WTC11 (cell line): ENCODE measurements around the gene CD2BP2. TPM values are rescaled to one million over a fixed set of nuclear protein-coding genes. Genes with fewer than 3 reads are reported as not detected.

ENCODE experiments used
- ATAC-seq: fragments of 200-7000 bp; cut with Tn5 transposase; 2 replicates; pipeline ENCODE4 v1.10.0; 2021; ENCODE audit warnings: mild to moderate bottlenecking, moderate library complexity
- CTCF ChIA-PET: fragments of 300-600 bp; sonication (Branson Sonifier 250); formaldehyde crosslinking; loops from one replicate; lab custom pipeline; 2021; ENCODE audit warnings: antibody characterized with exemption; lab: Charles Lee
- POLR2A ChIA-PET: fragments of 350-600 bp; sonication (Branson Sonifier 250); formaldehyde crosslinking; loops from one replicate; lab custom pipeline; 2021; ENCODE audit warnings: antibody characterized with exemption; lab: Charles Lee
- DNase-seq: peaks from one replicate; pipeline ENCODE4 v3.0.0; 2021; ENCODE audit warnings: low spot score
- H3K27ac Mint-ChIP-seq: 2 replicates; pipeline ENCODE4 v1.8.0; 2021; ENCODE audit warnings: mixed read lengths
- H3K27me3 Mint-ChIP-seq: 2 replicates; pipeline ENCODE4 v1.8.0; 2021; ENCODE audit warnings: low read depth, mild to moderate bottlenecking, moderate library complexity, mixed read lengths
- H3K36me3 Mint-ChIP-seq: 2 replicates; pipeline ENCODE4 v1.8.0; 2021; ENCODE audit warnings: mixed read lengths
- H3K4me1 Mint-ChIP-seq: 2 replicates; pipeline ENCODE4 v1.8.0; 2022; ENCODE audit warnings: mixed read lengths
- H3K4me3 Mint-ChIP-seq: 2 replicates; pipeline ENCODE4 v1.8.0; 2021; ENCODE audit warnings: mild to moderate bottlenecking, moderate library complexity, mixed read lengths
- H3K9me3 Mint-ChIP-seq: 2 replicates; pipeline ENCODE4 v1.8.0; 2021; ENCODE audit warnings: mixed read lengths
- FOXK1 ChIP-seq: sonication (generic); formaldehyde crosslinking; IDR thresholded peaks from 2 replicates; pipeline ENCODE4 v1.8.0; 2022; ENCODE audit warnings: mild to moderate bottlenecking, moderate library complexity, missing genetic modification reagents
- NFE2L1 ChIP-seq: sonication (generic); formaldehyde crosslinking; IDR thresholded peaks from 2 replicates; pipeline ENCODE4 v1.8.1; 2023; ENCODE audit warnings: missing genetic modification reagents
- NFYB ChIP-seq: sonication (generic); formaldehyde crosslinking; conservative IDR thresholded peaks from 2 replicates; pipeline ENCODE4 v1.8.0; 2022; ENCODE audit warnings: low read depth, missing genetic modification reagents
- NR1H2 ChIP-seq: sonication (generic); formaldehyde crosslinking; IDR thresholded peaks from 2 replicates; pipeline ENCODE4 v1.9.0; 2021; ENCODE audit warnings: mild to moderate bottlenecking, moderate library complexity, missing genetic modification reagents
- RELA ChIP-seq: sonication (generic); formaldehyde crosslinking; IDR thresholded peaks from 2 replicates; pipeline ENCODE4 v1.8.1; 2022; ENCODE audit warnings: missing genetic modification reagents, mild to moderate bottlenecking, borderline replicate concordance
- SMAD3 ChIP-seq: sonication (generic); formaldehyde crosslinking; IDR thresholded peaks from 2 replicates; pipeline ENCODE4 v1.8.0; 2022; ENCODE audit warnings: missing genetic modification reagents, mild to moderate bottlenecking, borderline replicate concordance
- SMAD4 ChIP-seq: sonication (generic); formaldehyde crosslinking; IDR thresholded peaks from 2 replicates; pipeline ENCODE4 v1.8.0; 2022; ENCODE audit warnings: mild to moderate bottlenecking, missing genetic modification reagents
- TCF7 ChIP-seq: sonication (generic); formaldehyde crosslinking; IDR thresholded peaks from 2 replicates; pipeline ENCODE4 v1.8.0; 2022; ENCODE audit warnings: mild to moderate bottlenecking, low read depth, missing genetic modification reagents, moderate library complexity
- ZBTB21 ChIP-seq: sonication (generic); formaldehyde crosslinking; IDR thresholded peaks from 2 replicates; pipeline ENCODE4 v1.8.1; 2023; ENCODE audit warnings: mild to moderate bottlenecking, missing genetic modification reagents, borderline replicate concordance
- ZNF121 ChIP-seq: sonication (generic); formaldehyde crosslinking; IDR thresholded peaks from 2 replicates; pipeline ENCODE4 v1.8.0; 2023; ENCODE audit warnings: missing genetic modification reagents
- ZNF138 ChIP-seq: sonication (generic); formaldehyde crosslinking; conservative IDR thresholded peaks from 2 replicates; pipeline ENCODE4 v1.8.1; 2022; ENCODE audit warnings: mild to moderate bottlenecking, moderate library complexity, missing genetic modification reagents
- ZNF232 ChIP-seq: sonication (generic); formaldehyde crosslinking; IDR thresholded peaks from 2 replicates; pipeline ENCODE4 v1.8.0; 2022; ENCODE audit warnings: mild to moderate bottlenecking, missing genetic modification reagents
- ZNF671 ChIP-seq: fragments of 250-450 bp; sonication (Bioruptor Pico); IDR thresholded peaks from 2 replicates; pipeline ENCODE4 v1.8.0; 2021; ENCODE audit warnings: mild to moderate bottlenecking
- total RNA-seq: library from RNA; stranded (reverse); gene quantifications from 3 replicates; pipeline ENCODE4 v1.2.3, GENCODE V29; 2021
- TF ChIP-seq, protein P1 (sequence below): fragments of 250-450 bp; sonication (Bioruptor Pico); IDR thresholded peaks from 2 replicates; pipeline ENCODE4 v1.9.0; 2021; ENCODE audit warnings: mild to moderate bottlenecking
- TF ChIP-seq, protein P2 (sequence below): sonication (generic); formaldehyde crosslinking; IDR thresholded peaks from 2 replicates; pipeline ENCODE4 v1.8.1; 2023; ENCODE audit warnings: mild to moderate bottlenecking, missing genetic modification reagents
- TF ChIP-seq, protein P3 (sequence below): fragments of 250-450 bp; sonication (Bioruptor Pico); conservative IDR thresholded peaks from 2 replicates; pipeline ENCODE4 v1.9.0; 2021; ENCODE audit warnings: mild to moderate bottlenecking
- TF ChIP-seq, protein P4 (sequence below): fragments of 250-450 bp; sonication (Bioruptor Pico); IDR thresholded peaks from 2 replicates; pipeline ENCODE4 v1.9.0; 2021; ENCODE audit warnings: moderate library complexity, mild to moderate bottlenecking, inconsistent platforms, borderline replicate concordance
- TF ChIP-seq, protein P5 (sequence below): sonication (generic); formaldehyde crosslinking; IDR thresholded peaks from 2 replicates; pipeline ENCODE4 v1.8.1; 2022; ENCODE audit warnings: low read depth, mild to moderate bottlenecking, moderate library complexity, missing genetic modification reagents, borderline replicate concordance
- TF ChIP-seq, protein P6 (sequence below): sonication (generic); formaldehyde crosslinking; IDR thresholded peaks from 2 replicates; pipeline ENCODE4 v1.8.0; 2022; ENCODE audit warnings: mild to moderate bottlenecking, missing genetic modification reagents

The CD2BP2 gene
- total RNA-seq, 1 experiment from 2014 or later = 56.6 TPM

DNA sequence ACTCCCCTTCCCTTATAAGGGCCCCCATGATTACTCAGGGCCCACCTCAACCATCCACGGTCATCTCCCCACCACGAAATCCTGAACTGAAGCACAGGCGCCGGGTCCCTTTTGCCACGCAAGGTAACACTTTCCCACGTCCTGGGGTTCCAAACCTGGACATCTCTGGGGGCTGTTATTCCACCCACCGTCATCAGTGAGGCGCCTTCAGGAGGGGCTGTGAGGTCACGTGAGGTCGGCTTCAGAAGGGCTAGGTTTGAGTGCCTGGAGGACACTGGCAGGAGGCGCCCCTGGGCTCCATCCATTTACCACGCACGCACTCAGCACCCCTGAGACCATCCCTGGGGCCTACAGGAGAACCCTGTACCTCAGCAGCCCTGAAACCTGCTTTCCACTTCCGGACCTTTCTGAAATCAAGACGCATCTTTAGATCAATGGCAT, 4.1 kb downstream of the CD2BP2 start (continued):
- TF ChIP-seq, protein P1, sequence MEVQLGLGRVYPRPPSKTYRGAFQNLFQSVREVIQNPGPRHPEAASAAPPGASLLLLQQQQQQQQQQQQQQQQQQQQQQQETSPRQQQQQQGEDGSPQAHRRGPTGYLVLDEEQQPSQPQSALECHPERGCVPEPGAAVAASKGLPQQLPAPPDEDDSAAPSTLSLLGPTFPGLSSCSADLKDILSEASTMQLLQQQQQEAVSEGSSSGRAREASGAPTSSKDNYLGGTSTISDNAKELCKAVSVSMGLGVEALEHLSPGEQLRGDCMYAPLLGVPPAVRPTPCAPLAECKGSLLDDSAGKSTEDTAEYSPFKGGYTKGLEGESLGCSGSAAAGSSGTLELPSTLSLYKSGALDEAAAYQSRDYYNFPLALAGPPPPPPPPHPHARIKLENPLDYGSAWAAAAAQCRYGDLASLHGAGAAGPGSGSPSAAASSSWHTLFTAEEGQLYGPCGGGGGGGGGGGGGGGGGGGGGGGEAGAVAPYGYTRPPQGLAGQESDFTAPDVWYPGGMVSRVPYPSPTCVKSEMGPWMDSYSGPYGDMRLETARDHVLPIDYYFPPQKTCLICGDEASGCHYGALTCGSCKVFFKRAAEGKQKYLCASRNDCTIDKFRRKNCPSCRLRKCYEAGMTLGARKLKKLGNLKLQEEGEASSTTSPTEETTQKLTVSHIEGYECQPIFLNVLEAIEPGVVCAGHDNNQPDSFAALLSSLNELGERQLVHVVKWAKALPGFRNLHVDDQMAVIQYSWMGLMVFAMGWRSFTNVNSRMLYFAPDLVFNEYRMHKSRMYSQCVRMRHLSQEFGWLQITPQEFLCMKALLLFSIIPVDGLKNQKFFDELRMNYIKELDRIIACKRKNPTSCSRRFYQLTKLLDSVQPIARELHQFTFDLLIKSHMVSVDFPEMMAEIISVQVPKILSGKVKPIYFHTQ (CRISPR knock-in tag) = no peak
- TF ChIP-seq, protein P2, sequence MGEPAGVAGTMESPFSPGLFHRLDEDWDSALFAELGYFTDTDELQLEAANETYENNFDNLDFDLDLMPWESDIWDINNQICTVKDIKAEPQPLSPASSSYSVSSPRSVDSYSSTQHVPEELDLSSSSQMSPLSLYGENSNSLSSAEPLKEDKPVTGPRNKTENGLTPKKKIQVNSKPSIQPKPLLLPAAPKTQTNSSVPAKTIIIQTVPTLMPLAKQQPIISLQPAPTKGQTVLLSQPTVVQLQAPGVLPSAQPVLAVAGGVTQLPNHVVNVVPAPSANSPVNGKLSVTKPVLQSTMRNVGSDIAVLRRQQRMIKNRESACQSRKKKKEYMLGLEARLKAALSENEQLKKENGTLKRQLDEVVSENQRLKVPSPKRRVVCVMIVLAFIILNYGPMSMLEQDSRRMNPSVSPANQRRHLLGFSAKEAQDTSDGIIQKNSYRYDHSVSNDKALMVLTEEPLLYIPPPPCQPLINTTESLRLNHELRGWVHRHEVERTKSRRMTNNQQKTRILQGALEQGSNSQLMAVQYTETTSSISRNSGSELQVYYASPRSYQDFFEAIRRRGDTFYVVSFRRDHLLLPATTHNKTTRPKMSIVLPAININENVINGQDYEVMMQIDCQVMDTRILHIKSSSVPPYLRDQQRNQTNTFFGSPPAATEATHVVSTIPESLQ (CRISPR knock-in tag) = no peak
- TF ChIP-seq, protein P3, sequence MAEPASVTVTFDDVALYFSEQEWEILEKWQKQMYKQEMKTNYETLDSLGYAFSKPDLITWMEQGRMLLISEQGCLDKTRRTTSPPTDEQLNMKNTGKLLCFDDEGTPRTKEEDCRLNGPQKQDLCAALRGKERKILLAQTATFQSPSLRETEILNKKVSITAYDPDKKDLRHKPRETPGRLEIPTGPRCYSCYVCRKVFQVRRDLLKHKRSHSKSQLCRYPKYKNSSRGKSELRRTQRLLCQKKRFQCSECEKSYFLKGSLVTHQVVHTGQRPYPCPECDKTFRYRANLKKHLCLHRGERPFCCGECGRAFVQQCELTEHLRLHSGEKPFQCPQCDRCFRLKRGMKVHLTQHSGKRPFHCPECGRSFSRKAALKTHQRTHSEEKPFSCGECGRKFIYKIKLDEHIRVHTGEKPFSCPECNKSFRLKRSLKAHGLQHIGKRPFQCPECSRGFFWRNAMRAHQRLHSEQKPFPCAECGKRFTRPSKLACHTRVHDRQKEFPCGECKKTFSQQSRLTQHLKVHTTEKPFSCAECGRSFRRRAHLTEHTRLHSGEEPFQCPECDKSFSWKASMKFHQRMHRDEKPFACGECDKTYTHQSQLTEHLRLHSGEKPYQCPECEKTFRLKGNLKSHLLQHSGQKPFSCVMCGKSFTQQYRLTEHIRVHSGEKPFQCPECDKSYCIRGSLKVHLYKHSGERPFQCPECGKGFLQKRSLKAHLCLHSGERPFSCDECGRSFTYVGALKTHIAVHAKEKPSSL (CRISPR knock-in tag) = no peak
- TF ChIP-seq NR1H2 (CRISPR knock-in tag) (no peak), RELA (no peak), SMAD3 (CRISPR knock-in tag) (no peak), NFE2L1 (CRISPR knock-in tag) (no peak)
- TF ChIP-seq, protein P4, sequence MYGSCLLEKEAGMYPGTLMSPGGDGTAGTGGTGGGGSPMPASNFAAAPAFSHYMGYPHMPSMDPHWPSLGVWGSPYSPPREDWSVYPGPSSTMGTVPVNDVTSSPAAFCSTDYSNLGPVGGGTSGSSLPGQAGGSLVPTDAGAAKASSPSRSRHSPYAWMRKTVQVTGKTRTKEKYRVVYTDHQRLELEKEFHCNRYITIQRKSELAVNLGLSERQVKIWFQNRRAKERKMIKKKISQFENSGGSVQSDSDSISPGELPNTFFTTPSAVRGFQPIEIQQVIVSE (CRISPR knock-in tag) = no peak

DNA sequence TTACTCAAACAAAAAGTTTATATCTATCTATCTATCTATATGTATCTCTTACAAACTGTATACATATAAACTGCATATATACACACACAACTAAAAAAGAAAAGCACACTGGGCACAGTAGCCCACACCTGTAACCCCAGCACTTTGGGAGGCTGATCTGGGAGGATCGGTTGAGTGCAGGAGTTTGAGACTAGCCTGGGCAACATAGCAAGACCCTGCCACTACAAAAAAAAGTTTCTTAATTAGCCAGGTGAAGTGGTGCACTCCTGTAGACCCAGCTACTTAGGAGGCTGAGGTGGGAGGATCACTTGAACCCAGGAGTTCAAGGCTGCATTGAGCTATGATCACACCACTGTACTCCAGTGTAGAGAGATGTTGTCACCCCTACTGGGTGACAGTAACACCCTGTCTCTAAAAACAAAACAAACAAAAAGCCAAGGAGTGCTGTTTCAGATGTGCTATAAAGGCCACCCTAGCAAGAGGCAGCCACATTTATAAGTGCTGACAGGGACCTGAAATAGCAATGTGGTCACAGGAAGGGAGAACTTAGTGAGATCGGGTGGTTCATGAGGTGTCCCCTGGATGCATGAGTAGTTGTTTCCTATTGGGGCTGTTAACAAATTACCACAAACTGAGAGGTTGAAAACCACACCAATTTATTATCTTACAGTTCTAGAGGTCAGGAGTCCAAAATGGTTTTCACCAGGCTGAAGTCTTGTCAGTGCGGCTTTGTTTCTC, 4.8 kb downstream of the CD2BP2 start:
- no peak overlapping the region for H3K27ac Mint-ChIP-seq
- no peaks in the 10 kb centered on the region for H3K27me3 Mint-ChIP-seq
- ChIA-PET POLR2A (no interaction called here), CTCF (interaction anchor here (0.6 kb wide), 2 partner anchors 70 to 335 kb away, joined by 3 read pairs; no protein-coding TSS in a partner anchor)
- H3K9me3 Mint-ChIP-seq = no peaks in the 10 kb centered on the region
- no peak for ATAC-seq
- H3K4me1 Mint-ChIP-seq = peaks cover 6% of the 10 kb centered on the region
- no peak for TF ChIP-seq ZBTB21 (CRISPR knock-in tag)
- peak; percentile 42; the same call in 1 of the 2 replicates for TF ChIP-seq ZNF121 (CRISPR knock-in tag)
- TF ChIP-seq ZNF232 = no peak
- TF ChIP-seq SMAD4 (CRISPR knock-in tag) = no peak
- TF ChIP-seq, protein P5, sequence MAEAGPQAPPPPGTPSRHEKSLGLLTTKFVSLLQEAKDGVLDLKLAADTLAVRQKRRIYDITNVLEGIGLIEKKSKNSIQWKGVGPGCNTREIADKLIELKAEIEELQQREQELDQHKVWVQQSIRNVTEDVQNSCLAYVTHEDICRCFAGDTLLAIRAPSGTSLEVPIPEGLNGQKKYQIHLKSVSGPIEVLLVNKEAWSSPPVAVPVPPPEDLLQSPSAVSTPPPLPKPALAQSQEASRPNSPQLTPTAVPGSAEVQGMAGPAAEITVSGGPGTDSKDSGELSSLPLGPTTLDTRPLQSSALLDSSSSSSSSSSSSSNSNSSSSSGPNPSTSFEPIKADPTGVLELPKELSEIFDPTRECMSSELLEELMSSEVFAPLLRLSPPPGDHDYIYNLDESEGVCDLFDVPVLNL = no peak
- peaks cover 28% of the 10 kb centered on the region for H3K36me3 Mint-ChIP-seq
- H3K4me3 Mint-ChIP-seq = no peak overlapping the region
- no peak for DNase-seq

DNA sequence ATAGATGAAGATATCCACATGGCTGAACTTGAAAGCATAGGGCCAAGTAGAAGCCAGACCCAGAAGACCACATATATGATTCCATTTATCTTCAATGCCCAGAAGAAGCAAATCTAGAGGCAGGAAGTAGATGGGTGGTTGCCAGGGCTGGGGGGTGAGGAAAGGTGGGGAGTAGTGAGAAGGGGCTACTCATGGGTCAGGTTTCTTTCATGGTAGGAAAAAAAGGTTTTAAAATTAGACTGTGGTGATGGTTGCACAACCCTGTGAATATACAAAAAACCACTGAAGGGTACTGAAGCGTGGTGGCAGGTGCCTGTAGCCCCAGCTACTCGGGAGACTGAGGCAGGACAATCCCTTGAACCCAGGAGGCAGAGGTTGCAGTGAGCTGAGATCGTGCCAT, 5.4 kb downstream of the CD2BP2 start:
- CTCF ChIA-PET = interaction anchor here (0.6 kb wide), 1 partner anchor 71 kb away, joined by 3 read pairs; no protein-coding TSS in a partner anchor
- Mint-ChIP-seq H3K27me3 (no peaks in the 10 kb centered on the region), H3K4me3 (no peak overlapping the region), H3K9me3 (no peaks in the 10 kb centered on the region), H3K27ac (no peak overlapping the region), H3K4me1 (peaks cover 6% of the 10 kb centered on the region), H3K36me3 (peaks cover 28% of the 10 kb centered on the region)
- POLR2A ChIA-PET = no interaction called here
- no peak for DNase-seq
- no peak for ATAC-seq
- TF ChIP-seq ZNF138 (CRISPR knock-in tag) = no peak
- TF ChIP-seq TCF7 = no peak
- TF ChIP-seq NR1H2 (CRISPR knock-in tag) = no peak
- no peak for TF ChIP-seq NFYB (CRISPR knock-in tag)
- TF ChIP-seq, protein P5 = no peak
- TF ChIP-seq, protein P6, sequence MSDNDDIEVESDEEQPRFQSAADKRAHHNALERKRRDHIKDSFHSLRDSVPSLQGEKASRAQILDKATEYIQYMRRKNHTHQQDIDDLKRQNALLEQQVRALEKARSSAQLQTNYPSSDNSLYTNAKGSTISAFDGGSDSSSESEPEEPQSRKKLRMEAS (CRISPR knock-in tag) = no peak
- TF ChIP-seq ZNF671 (CRISPR knock-in tag) = no peak
- no peak for TF ChIP-seq FOXK1
